ENCODE results near the gene BMPR1A.

DNA sequence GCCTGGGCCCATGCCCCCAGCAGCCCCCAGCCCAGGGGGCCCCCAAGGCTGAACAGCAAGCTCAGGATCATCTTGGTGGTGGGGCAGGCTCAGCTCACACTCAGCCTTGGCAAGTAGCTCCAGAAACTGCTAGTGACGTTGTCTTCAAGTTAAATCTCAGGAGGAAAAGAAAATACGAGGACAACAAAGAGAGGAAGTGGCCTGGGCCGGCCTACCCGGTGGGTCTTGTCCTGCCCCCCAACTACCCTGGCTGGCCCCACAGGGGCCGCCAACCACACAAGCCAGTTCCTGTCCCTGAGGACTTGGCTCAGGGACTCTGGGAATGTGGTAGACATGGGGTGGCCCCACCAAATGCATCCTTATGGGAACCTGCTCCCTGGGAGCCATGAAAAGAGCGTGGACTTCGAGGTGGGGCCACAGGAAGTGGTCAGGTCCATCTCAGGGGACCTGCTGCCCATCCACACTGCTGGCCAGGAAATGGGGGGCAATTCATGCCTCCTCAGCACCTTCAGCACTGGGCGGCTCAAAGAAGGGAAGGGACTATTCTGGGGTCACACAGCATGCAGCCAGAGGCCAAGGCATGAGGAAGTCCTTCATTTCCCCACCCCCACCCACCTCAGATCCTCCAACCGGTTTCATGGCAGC lies 201.2 kb downstream of the BMPR1A start, which contains the start of gene MMRN2:
- no peak for TF ChIP-seq EZH2 (IDR thresholded peaks at IDR 0.05; ENCODE audit: low read length)
- TF ChIP-seq, protein P1, sequence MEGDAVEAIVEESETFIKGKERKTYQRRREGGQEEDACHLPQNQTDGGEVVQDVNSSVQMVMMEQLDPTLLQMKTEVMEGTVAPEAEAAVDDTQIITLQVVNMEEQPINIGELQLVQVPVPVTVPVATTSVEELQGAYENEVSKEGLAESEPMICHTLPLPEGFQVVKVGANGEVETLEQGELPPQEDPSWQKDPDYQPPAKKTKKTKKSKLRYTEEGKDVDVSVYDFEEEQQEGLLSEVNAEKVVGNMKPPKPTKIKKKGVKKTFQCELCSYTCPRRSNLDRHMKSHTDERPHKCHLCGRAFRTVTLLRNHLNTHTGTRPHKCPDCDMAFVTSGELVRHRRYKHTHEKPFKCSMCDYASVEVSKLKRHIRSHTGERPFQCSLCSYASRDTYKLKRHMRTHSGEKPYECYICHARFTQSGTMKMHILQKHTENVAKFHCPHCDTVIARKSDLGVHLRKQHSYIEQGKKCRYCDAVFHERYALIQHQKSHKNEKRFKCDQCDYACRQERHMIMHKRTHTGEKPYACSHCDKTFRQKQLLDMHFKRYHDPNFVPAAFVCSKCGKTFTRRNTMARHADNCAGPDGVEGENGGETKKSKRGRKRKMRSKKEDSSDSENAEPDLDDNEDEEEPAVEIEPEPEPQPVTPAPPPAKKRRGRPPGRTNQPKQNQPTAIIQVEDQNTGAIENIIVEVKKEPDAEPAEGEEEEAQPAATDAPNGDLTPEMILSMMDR (optimal IDR thresholded peaks at IDR 0.05 in 1 of 3, IDR thresholded peaks at IDR 0.05 in 1 of 3, conservative IDR thresholded peaks at IDR 0.05 in 1 of 3; ENCODE audit: extremely low read depth in 1 of 3, insufficient read depth in 2 of 3, low read length in 3 of 3), result no peak
